AG04450 (cell line): ENCODE results near the gene ZNF627. TPM values are rescaled to one million over a fixed set of nuclear protein-coding genes. Genes with fewer than 3 reads are reported as not detected.
"Not testable (repeated sequence)": the region's sequence is repeated elsewhere in the genome, so short reads cannot be mapped to it uniquely, and the experiment has no call there.

Experiments used
- CTCF ChIA-PET: fragments of 300-600, 350-600 bp; formaldehyde crosslinking; extraction: SDS; loops from one replicate; lab custom pipeline; 2022; ENCODE audit warnings: antibody characterized with exemption, inconsistent platforms; lab: Charles Lee
- POLR2A ChIA-PET: fragments of 350-600 bp; formaldehyde crosslinking; extraction: SDS; loops from one replicate; lab custom pipeline; 2021; ENCODE audit warnings: antibody characterized with exemption, inconsistent platforms; lab: Yijun Ruan, JAX
- DNase-seq: peaks from one replicate; pipeline ENCODE4 v3.0.0-alpha.2; 2011; ENCODE audit warnings: low read depth, low spot score
- H3K27ac ChIP-seq: one replicate; pipeline ENCODE4 v1.5.1; 2012; ENCODE audit warnings: low read depth, low read length, control low read depth
- H3K27me3 ChIP-seq: one replicate; pipeline ENCODE4 v1.6.0; 2012; ENCODE audit warnings: low read length; ENCODE audit not compliant: control insufficient read depth, insufficient read depth
- H3K4me3 ChIP-seq: 2 replicates; pipeline ENCODE4 v1.5.1; 2011; ENCODE audit warnings: mild to moderate bottlenecking, low read depth, low read length, control low read depth
- H3K9me3 ChIP-seq: 2 replicates; pipeline ENCODE4 v1.5.1; 2012; ENCODE audit warnings: low read length; ENCODE audit not compliant: control insufficient read depth, insufficient read depth
- polyA plus RNA-seq: library from polyadenylated mRNA; depleted of rRNA; stranded (reverse); fragments of >200 nt; gene quantifications from 2 replicates; pipeline ENCODE4 v1.2.3, GENCODE V29; 2011
- TF ChIP-seq, protein P1 (sequence below): IDR thresholded peaks from 2 replicates; pipeline ENCODE4 v1.5.1; 2011; ENCODE audit warnings: low read depth, low read length, control low read depth, inconsistent platforms

The ZNF627 gene
- polyA plus RNA-seq, 1 experiment = 20.2 TPM

- CTCF ChIA-PET = no interaction called here
- no peak overlapping the region for H3K27ac ChIP-seq
- TF ChIP-seq, protein P1, sequence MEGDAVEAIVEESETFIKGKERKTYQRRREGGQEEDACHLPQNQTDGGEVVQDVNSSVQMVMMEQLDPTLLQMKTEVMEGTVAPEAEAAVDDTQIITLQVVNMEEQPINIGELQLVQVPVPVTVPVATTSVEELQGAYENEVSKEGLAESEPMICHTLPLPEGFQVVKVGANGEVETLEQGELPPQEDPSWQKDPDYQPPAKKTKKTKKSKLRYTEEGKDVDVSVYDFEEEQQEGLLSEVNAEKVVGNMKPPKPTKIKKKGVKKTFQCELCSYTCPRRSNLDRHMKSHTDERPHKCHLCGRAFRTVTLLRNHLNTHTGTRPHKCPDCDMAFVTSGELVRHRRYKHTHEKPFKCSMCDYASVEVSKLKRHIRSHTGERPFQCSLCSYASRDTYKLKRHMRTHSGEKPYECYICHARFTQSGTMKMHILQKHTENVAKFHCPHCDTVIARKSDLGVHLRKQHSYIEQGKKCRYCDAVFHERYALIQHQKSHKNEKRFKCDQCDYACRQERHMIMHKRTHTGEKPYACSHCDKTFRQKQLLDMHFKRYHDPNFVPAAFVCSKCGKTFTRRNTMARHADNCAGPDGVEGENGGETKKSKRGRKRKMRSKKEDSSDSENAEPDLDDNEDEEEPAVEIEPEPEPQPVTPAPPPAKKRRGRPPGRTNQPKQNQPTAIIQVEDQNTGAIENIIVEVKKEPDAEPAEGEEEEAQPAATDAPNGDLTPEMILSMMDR = no peak
- no peak for DNase-seq
- H3K4me3 ChIP-seq = no peak overlapping the region
- H3K27me3 ChIP-seq = no peaks in the 10 kb centered on the region
- H3K9me3 ChIP-seq = no peaks in the 10 kb centered on the region; the same call in 1 of the 2 replicates
- POLR2A ChIA-PET = no interaction called here
These were observed 31.1 kb upstream of the ZNF627 start for GRCh38 chr19:11566164-11566563.

- ChIA-PET CTCF (interaction anchor here (2.8 kb wide), 1 partner anchor 10 kb away, joined by 17 read pairs; the partner anchor contains the start of gene ELOF1), POLR2A (no interaction called here)
- no peaks in the 10 kb centered on the region; the same call in 1 of the 2 replicates for H3K9me3 ChIP-seq
- no peak overlapping the region for H3K4me3 ChIP-seq
- TF ChIP-seq, protein P1 = no peak
- no peak overlapping the region for H3K27ac ChIP-seq
- H3K27me3 ChIP-seq = no peaks in the 10 kb centered on the region
- DNase-seq = no peak
These were observed 27.2 kb upstream of the ZNF627 start for GRCh38 chr19:11570039-11570462.

GRCh38 chr19:11573354-11573753 lies 23.9 kb upstream of the ZNF627 start:
- H3K4me3 ChIP-seq, DNase-seq, H3K27me3 ChIP-seq, H3K9me3 ChIP-seq, POLR2A ChIA-PET, H3K27ac ChIP-seq: not testable (repeated sequence)
- CTCF ChIA-PET = interaction anchor here (1.4 to 2.2 kb wide), 2 partner anchors 13 to 15 kb away, joined by 3 to 8 read pairs; no protein-coding TSS in a partner anchor

GRCh38 chr19:11573763-11574162 lies 23.5 kb upstream of the ZNF627 start:
- CTCF ChIA-PET = interaction anchor here (1.4 to 2.2 kb wide), 2 partner anchors 13 to 14 kb away, joined by 3 to 8 read pairs; no protein-coding TSS in a partner anchor
- H3K27me3 ChIP-seq, POLR2A ChIA-PET, H3K9me3 ChIP-seq, H3K4me3 ChIP-seq, H3K27ac ChIP-seq, DNase-seq: not testable (repeated sequence)

- TF ChIP-seq, protein P1 = no peak
- Histone ChIP-seq H3K27me3 (no peaks in the 10 kb centered on the region), H3K9me3 (peaks cover 5% of the 10 kb centered on the region; the same call in 1 of the 2 replicates), H3K27ac (no peak overlapping the region), H3K4me3 (no peak overlapping the region)
- ChIA-PET CTCF (interaction anchor here (0.7 to 1.0 kb wide), 2 partner anchors 14 to 38 kb away, joined by 3 read pairs; no protein-coding TSS in a partner anchor), POLR2A (no interaction called here)
- DNase-seq = no peak
These were observed 22.6 kb upstream of the ZNF627 start for GRCh38 chr19:11574689-11575088.

- no peak overlapping the region for H3K4me3 ChIP-seq
- TF ChIP-seq, protein P1 = no peak
- DNase-seq = no peak
- H3K27me3 ChIP-seq = no peaks in the 10 kb centered on the region
- POLR2A ChIA-PET = interaction anchor here (0.6 to 0.7 kb wide), 2 partner anchors 14 to 61 kb away, joined by 3 to 4 read pairs; no protein-coding TSS in a partner anchor
- H3K27ac ChIP-seq = no peak overlapping the region
- CTCF ChIA-PET = interaction anchor here (0.6 to 1.0 kb wide), 3 partner anchors 12 to 40 kb away, joined by 4 to 5 read pairs (median 4); no protein-coding TSS in a partner anchor
- H3K9me3 ChIP-seq = peaks cover 5% of the 10 kb centered on the region; the same call in 1 of the 2 replicates
These were observed 21.1 kb upstream of the ZNF627 start for GRCh38 chr19:11576227-11576626.
